Pancreas (tissue), 10 donors: ENCODE data around the gene SIK2. TPM values are rescaled to one million over a fixed set of nuclear protein-coding genes. Genes with fewer than 3 reads are reported as not detected.

ENCODE experiments used
- ATAC-seq, 4 donors: fragments of 200-7000 bp; cut with Tn5 transposase; one replicate each; pipeline versions ENCODE4 v1.8.0 to v1.9.1; 2020; ENCODE audit warnings: mild to moderate bottlenecking in 4 of 4, moderate library complexity in 4 of 4
- DNase-seq, 6 donors: peaks; one replicate each; pipeline ENCODE4 v3.0.0-alpha.2; 2020
- FAIRE-seq: peaks from 2 replicates; lab custom pipeline; 2012; peaks lifted over from hg19 to GRCh38; lab: Jason Lieb, UNC
- H3K27ac ChIP-seq, 4 donors: fragments of 200-600 bp; sonication (generic); 1 replicate in 3 of 4; 2 replicates in 1 of 4; pipeline versions ENCODE4 v1.5.0 to v1.8.0; 2020
- H3K27me3 ChIP-seq, 4 donors: fragments of 200-600 bp; one replicate each; pipeline ENCODE4 v1.8.0; 2021
- H3K36me3 ChIP-seq, 3 donors: fragments of 200-600 bp; sonication (generic) in 1 of 3; one replicate each; pipeline versions ENCODE4 v1.5.0 to v1.8.0; 2020 to 2021
- H3K4me1 ChIP-seq, 3 donors: fragments of 200-600 bp; one replicate each; pipeline ENCODE4 v1.8.0; 2021
- H3K4me3 ChIP-seq, 4 donors: fragments of 200-600 bp; sonication (generic) in 2 of 4; one replicate each; pipeline versions ENCODE4 v1.5.0 to v1.8.0; 2020 to 2021
- H3K9me3 ChIP-seq, 4 donors: fragments of 200-600 bp; one replicate each; pipeline ENCODE4 v1.8.0; 2021
- CTCF ChIP-seq, 4 donors: fragments of 200-600 bp; sonication (generic) in 3 of 4; IDR thresholded peaks; one replicate each; pipeline versions ENCODE4 v1.5.0 to v1.8.0; 2021; ENCODE audit warnings: antibody characterized with exemption in 4 of 4
- WGBS, 2 donors: extraction: QIAGEN DNeasy Blood & Tissue Kit; methylation state at CpG; one replicate each; pipeline ENCODE4 v1.1.7; 2013; 5-methylcytosine and 5-hydroxymethylcytosine counted together
- intact Hi-C, 3 donors: fragments of 100-400 bp; cut with DNase I; formaldehyde crosslinking; loops; one replicate each; pipeline versions ENCODE4 v1.11.1 to v1.14.2; 2022
- polyA plus RNA-seq, 2 donors: library from polyadenylated mRNA; stranded (reverse); fragments of 200-250 nt; gene quantifications; one replicate each; pipeline ENCODE4 v1.2.3, GENCODE V29; 2013
- total RNA-seq, 6 donors: library from RNA; stranded (reverse); fragmentation: NEBNext Ultra II Directional in 4 of 6; extraction: Animal tissue kit (Norgen Biotek cat#: 25700) in 4 of 6; gene quantifications; one replicate each; pipeline versions ENCODE4 v1.2.1 to v1.2.4, GENCODE V29; 2021 to 2023
- donor health status: healthy with polysubstance abuse.
- donor health status: DM: no; HTN: no; CAD: no; lungs with moderate emphysema.
- donor health status: DM: no; HTN: no; CAD: no.
- donor health status: control.
- donor health status: control.
- donor health status: Bipolar disorder and iron deficiency.
- donor health status: DM: yes; HTN: yes; CAD: no.
- donor health status: DM: no; HTN: no; CAD: no.
- donor health status: DM: no; HTN: no; CAD: no.
- donor health status: DM: yes; HTN: yes; CAD: no.

Gene SIK2
- total and polyA plus RNA-seq, 8 donors, result 4.7 to 24.7 (median 17.5) TPM

GRCh38 chr11:111779118-111779517, 176.9 kb downstream of the SIK2 start:
- Histone ChIP-seq H3K4me3 (no peak overlapping the region), H3K27ac (no peak overlapping the region), H3K4me1 (peaks cover 4 to 30% (median 14%) of the 10 kb centered on the region in 3 donors), H3K27me3 (no peaks in the 10 kb centered on the region), H3K36me3 (no peaks in the 10 kb centered on the region), H3K9me3 (no peaks in the 10 kb centered on the region)
- no peak for DNase-seq
- intact Hi-C loops, result loop anchor here in 1 of 3 donors (5.0 kb wide), 1 partner anchor 177 kb away; the partner anchor contains the start of gene SIK2
- ATAC-seq, result no peak
- FAIRE-seq, result no peak
- TF ChIP-seq CTCF (IDR thresholded peaks at IDR 0.05), result no peak
- WGBS, 2 donors, result 60 to 61% methylated on average over 6 of the region's 6 CpGs

Other genes with a start within 250 kb of the SIK2 start
- 1 to 10 TPM in 1 of 6 donors, under 1 TPM in 5; 0.08 to 2.2 (median 0.41) TPM for gene POU2AF1, start 223.2 kb upstream of the SIK2 start, total RNA-seq
- under 1 TPM; 0.19 to 0.73 TPM for gene POU2AF1, start 223.2 kb upstream of the SIK2 start, polyA plus RNA-seq
- not detected for gene BTG4, start 90.1 kb upstream of the SIK2 start, total RNA-seq
- gene BTG4, start 90.1 kb upstream of the SIK2 start, polyA plus RNA-seq, result not detected
- not detected for gene HOATZ, start 87.7 kb upstream of the SIK2 start, total RNA-seq
- not detected for gene HOATZ, start 87.7 kb upstream of the SIK2 start, polyA plus RNA-seq
- gene LAYN, start 61.7 kb upstream of the SIK2 start, total RNA-seq, result 1 to 10 TPM in 3 of 6 donors, under 1 TPM in 3; 0.44 to 3.2 (median 0.95) TPM
- 1 to 10 TPM; 1.2 to 2.4 TPM for gene LAYN, start 61.7 kb upstream of the SIK2 start, polyA plus RNA-seq
- gene PPP2R1B, start 163.9 kb downstream of the SIK2 start, total RNA-seq, result 10 to 100 TPM; 23.2 to 50.1 (median 34.5) TPM
- gene PPP2R1B, start 163.9 kb downstream of the SIK2 start, polyA plus RNA-seq, result 10 to 100 TPM; 12.6 to 15.9 TPM